ENCODE data around the gene COG5. TPM values are rescaled to one million over a fixed set of nuclear protein-coding genes. Genes with fewer than 3 reads are reported as not detected.

COG5 gene
- total and polyA plus RNA-seq, 2 of the 4 experiments (the other 2 are of a cell fraction): 18.5 to 27.4 TPM

DNA sequence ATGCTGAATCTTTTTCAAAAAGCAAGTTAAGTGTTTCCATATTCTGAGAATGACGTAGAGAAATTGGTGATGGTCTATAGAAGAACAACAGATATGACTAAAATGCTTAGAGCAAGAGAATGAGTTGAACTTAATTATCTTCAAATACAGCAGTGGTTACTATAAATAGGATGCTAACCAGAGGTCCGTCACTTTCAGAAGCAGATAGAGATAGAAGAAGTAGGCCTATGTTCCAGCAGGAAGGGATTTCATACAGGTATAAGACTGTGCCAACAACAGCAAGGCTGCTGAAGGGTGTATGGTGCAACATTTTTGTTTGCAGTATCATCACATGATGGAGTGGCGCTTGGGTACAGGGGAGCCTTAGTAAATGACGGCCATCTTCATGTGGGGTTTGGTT lies 326.3 kb downstream of the COG5 start:
- POLR2A ChIA-PET (ENCODE audit: unreplicated experiment): no interaction called here
- Histone ChIP-seq H2AK5ac (ENCODE audit: low read depth, low read length) (no peak overlapping the region), H3K4me3 (ENCODE audit: insufficient read depth, low read depth, low read length) (no peak overlapping the region), H3K9ac (ENCODE audit: low read depth, low read length) (no peak overlapping the region), H3K4ac (ENCODE audit: low read depth, low read length) (no peak overlapping the region), H3K4me1 (ENCODE audit: control insufficient read depth, insufficient read depth, low read length) (peaks cover 3% of the 10 kb centered on the region; the same call in 1 of the 2 replicates), H3K56ac (ENCODE audit: extremely low read depth, insufficient read depth, low read length) (no peak overlapping the region), H3K4me2 (ENCODE audit: low read depth, low read length) (no peak overlapping the region), H3K9me1 (ENCODE audit: insufficient read depth, low read length) (peaks cover 3% of the 10 kb centered on the region; the same call in 1 of the 2 replicates), H3K9me3 (ENCODE audit: control insufficient read depth, insufficient read depth, low read length) (no peaks in the 10 kb centered on the region), H3K14ac (replicated peaks; ENCODE audit: low read depth, low read length) (no peak overlapping the region), H2BK15ac (ENCODE audit: low read depth, low read length) (no peak overlapping the region), H3K27me3 (ENCODE audit: control insufficient read depth, insufficient read depth, low read length) (no peaks in the 10 kb centered on the region), H2AK9ac (replicated peaks; ENCODE audit: low read depth, low read length, poor library complexity) (no peak overlapping the region), H2BK5ac (ENCODE audit: low read depth, low read length, poor library complexity, severe bottlenecking) (no peak overlapping the region), H2BK120ac (ENCODE audit: low read depth, low read length) (no peak overlapping the region), H4K20me1 (ENCODE audit: insufficient read depth, low read length) (no peaks in the 10 kb centered on the region), H3K36me3 (ENCODE audit: control insufficient read depth, insufficient read depth, low read length) (0 out of 2 replicates have a peak, but pooled peaks cover 1% of the 10 kb centered on the region), H2AFZ (replicated peaks; ENCODE audit: low read length, poor library complexity) (no peak overlapping the region), H4K91ac (ENCODE audit: insufficient read depth, low read depth, low read length) (no peak overlapping the region), H3K18ac (ENCODE audit: low read depth, low read length) (no peak overlapping the region), H3K79me1 (ENCODE audit: low read depth in 1 of 2, low read length in 2 of 2) (0 out of 4 replicates have a peak, but pooled peaks cover 0 to under 1% of the 10 kb centered on the region in 2 experiments), H4K8ac (ENCODE audit: low read depth in 2 of 2, low read length in 2 of 2) (no peak overlapping the region), H2BK20ac (ENCODE audit: low read depth, low read length) (no peak overlapping the region), H3K23ac (ENCODE audit: low read depth, low read length) (no peak overlapping the region), H4K5ac (ENCODE audit: low read depth, low read length) (no peak overlapping the region), H3K27ac (ENCODE audit: insufficient read depth, low read length) (no peak overlapping the region)
- in situ Hi-C loops (cut with MboI; ENCODE audit: low sequenced_read_pairs): no loop called here
- no TSS peak for BruUV-seq (replicated peaks)
- intact Hi-C loops (cut with micrococcal nuclease): no loop called here
- ATAC-seq (ENCODE audit: low read depth) (no peak), DNase-seq (no peak)
- no CpG with 5 or more reads among the region's 4 CpGs for WGBS, 2 experiments (ENCODE audit: extremely low coverage in 2 of 2, insufficient read length in 1 of 2)
- TF ChIP-seq, protein P1, sequence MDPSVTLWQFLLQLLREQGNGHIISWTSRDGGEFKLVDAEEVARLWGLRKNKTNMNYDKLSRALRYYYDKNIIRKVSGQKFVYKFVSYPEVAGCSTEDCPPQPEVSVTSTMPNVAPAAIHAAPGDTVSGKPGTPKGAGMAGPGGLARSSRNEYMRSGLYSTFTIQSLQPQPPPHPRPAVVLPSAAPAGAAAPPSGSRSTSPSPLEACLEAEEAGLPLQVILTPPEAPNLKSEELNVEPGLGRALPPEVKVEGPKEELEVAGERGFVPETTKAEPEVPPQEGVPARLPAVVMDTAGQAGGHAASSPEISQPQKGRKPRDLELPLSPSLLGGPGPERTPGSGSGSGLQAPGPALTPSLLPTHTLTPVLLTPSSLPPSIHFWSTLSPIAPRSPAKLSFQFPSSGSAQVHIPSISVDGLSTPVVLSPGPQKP (IDR thresholded peaks at IDR 0.05; ENCODE audit: borderline replicate concordance, low read depth, low read length): no peak
- TF ChIP-seq, protein P2, sequence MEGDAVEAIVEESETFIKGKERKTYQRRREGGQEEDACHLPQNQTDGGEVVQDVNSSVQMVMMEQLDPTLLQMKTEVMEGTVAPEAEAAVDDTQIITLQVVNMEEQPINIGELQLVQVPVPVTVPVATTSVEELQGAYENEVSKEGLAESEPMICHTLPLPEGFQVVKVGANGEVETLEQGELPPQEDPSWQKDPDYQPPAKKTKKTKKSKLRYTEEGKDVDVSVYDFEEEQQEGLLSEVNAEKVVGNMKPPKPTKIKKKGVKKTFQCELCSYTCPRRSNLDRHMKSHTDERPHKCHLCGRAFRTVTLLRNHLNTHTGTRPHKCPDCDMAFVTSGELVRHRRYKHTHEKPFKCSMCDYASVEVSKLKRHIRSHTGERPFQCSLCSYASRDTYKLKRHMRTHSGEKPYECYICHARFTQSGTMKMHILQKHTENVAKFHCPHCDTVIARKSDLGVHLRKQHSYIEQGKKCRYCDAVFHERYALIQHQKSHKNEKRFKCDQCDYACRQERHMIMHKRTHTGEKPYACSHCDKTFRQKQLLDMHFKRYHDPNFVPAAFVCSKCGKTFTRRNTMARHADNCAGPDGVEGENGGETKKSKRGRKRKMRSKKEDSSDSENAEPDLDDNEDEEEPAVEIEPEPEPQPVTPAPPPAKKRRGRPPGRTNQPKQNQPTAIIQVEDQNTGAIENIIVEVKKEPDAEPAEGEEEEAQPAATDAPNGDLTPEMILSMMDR (conservative IDR thresholded peaks at IDR 0.05; ENCODE audit: low read depth, low read length): no peak
- TF ChIP-seq FOS (IDR thresholded peaks at IDR 0.05; ENCODE audit: low read depth, low read length): no peak
- dilution Hi-C loops (cut with HindIII; ENCODE audit: low sequenced_read_pairs, unreplicated experiment): no loop called here
- CTCF ChIA-PET: no interaction called here

Data from IMR-90 (cell line).